Endothelial cell of umbilical vein (primary cell): ENCODE results near the gene KCNH1. TPM values are rescaled to one million over a fixed set of nuclear protein-coding genes. Genes with fewer than 3 reads are reported as not detected.

Experiments
- BruUV-seq: library from RNA; stranded (reverse); fragments of 400-500 nt; replicated peaks from 2 replicates; lab custom pipeline; 2021; lab: Mats Ljungman, UMichigan
- CTCF ChIA-PET: fragments of 300-600, 350-600 bp; sonication (Branson Sonifier 250); formaldehyde crosslinking; loops from one replicate; lab custom pipeline; 2021; ENCODE audit warnings: antibody characterized with exemption, inconsistent platforms; lab: Charles Lee
- POLR2A ChIA-PET: fragments of 300-600, 350-600 bp; sonication (Branson Sonifier 250); formaldehyde crosslinking; loops from one replicate; lab custom pipeline; 2021; ENCODE audit warnings: antibody characterized with exemption, inconsistent platforms; lab: Charles Lee
- DNase-seq: peaks from one replicate; pipeline ENCODE4 v3.0.0-alpha.2; 2011; ENCODE audit warnings: low read depth, low spot score
- FAIRE-seq: peaks from 2 replicates; lab custom pipeline; 2011; peaks lifted over from hg19 to GRCh38; lab: Jason Lieb, UNC
- H2AFZ ChIP-seq: 2 replicates; pipeline ENCODE4 v1.6.0; 2012; ENCODE audit warnings: low read depth, low read length, control low read depth, inconsistent platforms
- H3K27ac ChIP-seq: 2 replicates; pipeline ENCODE4 v1.5.1; 2011; ENCODE audit warnings: low read depth, mild to moderate bottlenecking, control low read depth, low read length, moderate library complexity; ENCODE audit not compliant: insufficient read depth
- H3K27me3 ChIP-seq, 2 experiments: 2 replicates each; pipeline versions ENCODE4 v1.6.0 to v1.6.1; 2011; ENCODE audit warnings: low read length in 2 of 2, mixed read lengths in 1 of 2; ENCODE audit not compliant: control insufficient read depth in 2 of 2, insufficient read depth in 2 of 2
- H3K36me3 ChIP-seq, 2 experiments: 2 replicates in 1 of 2; 3 replicates in 1 of 2; pipeline ENCODE4 v1.5.1; 2011; ENCODE audit warnings: low read length in 2 of 2, mild to moderate bottlenecking in 1 of 2, moderate library complexity in 1 of 2; ENCODE audit not compliant: control insufficient read depth in 2 of 2, insufficient read depth in 2 of 2; ENCODE audit errors: extremely low read depth in 1 of 2
- H3K4me1 ChIP-seq: 3 replicates; pipeline ENCODE4 v1.5.1; 2011; ENCODE audit warnings: mild to moderate bottlenecking, low read length; ENCODE audit not compliant: control insufficient read depth, insufficient read depth; ENCODE audit errors: extremely low read depth
- H3K4me2 ChIP-seq: 2 replicates; pipeline ENCODE4 v1.6.1; 2011; ENCODE audit warnings: low read length, control low read depth, mixed read lengths; ENCODE audit not compliant: insufficient read depth
- H3K4me3 ChIP-seq, 3 experiments: fragments of 200-600 bp in 1 of 3; sonication (generic), shearing (Covaris generic) in 1 of 3; replicated peaks in 1 of 3; 2 replicates each; pipeline ENCODE4 v1.5.1; 2011 to 2016; ENCODE audit warnings: control low read depth in 3 of 3, low read length in 3 of 3, mild to moderate bottlenecking in 2 of 3, inconsistent platforms in 1 of 3, low read depth in 1 of 3, moderate library complexity in 1 of 3; ENCODE audit not compliant: insufficient read depth in 1 of 3
- H3K79me2 ChIP-seq: 2 replicates; pipeline ENCODE4 v1.6.0; 2012; ENCODE audit warnings: low read length, inconsistent platforms; ENCODE audit not compliant: control insufficient read depth, insufficient read depth
- H3K9ac ChIP-seq: replicated peaks from 2 replicates; pipeline ENCODE3; 2011; ENCODE audit warnings: low read length, control low read depth; ENCODE audit not compliant: insufficient read depth; ENCODE audit errors: extremely low read depth
- H3K9me1 ChIP-seq: replicated peaks from 3 replicates; pipeline ENCODE4 v1.6.0; 2011; ENCODE audit warnings: mild to moderate bottlenecking, low read length; ENCODE audit not compliant: control insufficient read depth, insufficient read depth; ENCODE audit errors: extremely low read depth
- H3K9me3 ChIP-seq: replicated peaks from 2 replicates; pipeline ENCODE4 v1.5.1; 2012; ENCODE audit warnings: low read length, inconsistent platforms; ENCODE audit not compliant: control insufficient read depth, insufficient read depth
- H4K20me1 ChIP-seq: replicated peaks from 2 replicates; pipeline ENCODE3; 2011; ENCODE audit warnings: mild to moderate bottlenecking, low read length; ENCODE audit not compliant: control insufficient read depth, insufficient read depth; ENCODE audit errors: extremely low read depth
- CTCF ChIP-seq, 2 donors: IDR thresholded peaks; 1 replicate in 1 of 2; 2 replicates in 1 of 2; pipeline ENCODE4 v1.5.1; 2011; ENCODE audit warnings: low read length in 2 of 2, mild to moderate bottlenecking in 2 of 2, moderate library complexity in 2 of 2, control low read depth in 1 of 2, inconsistent platforms in 1 of 2, low read depth in 1 of 2; ENCODE audit not compliant: insufficient read depth in 1 of 2; ENCODE audit errors: extremely low read depth in 1 of 2
- EZH2 ChIP-seq: IDR thresholded peaks from 2 replicates; pipeline ENCODE4 v1.6.1; 2012; ENCODE audit warnings: borderline replicate concordance, low read depth, mild to moderate bottlenecking, moderate library complexity, low read length, inconsistent platforms; ENCODE audit not compliant: severe bottlenecking
- FOS ChIP-seq: IDR thresholded peaks from 2 replicates; pipeline ENCODE4 v1.6.1; 2011; ENCODE audit warnings: mild to moderate bottlenecking, low read length, moderate library complexity, borderline replicate concordance; ENCODE audit not compliant: insufficient read depth
- GATA2 ChIP-seq: IDR thresholded peaks from 2 replicates; pipeline ENCODE4 v1.7.0; 2011; ENCODE audit warnings: low read depth, mild to moderate bottlenecking, moderate library complexity, mixed read lengths, low read length; ENCODE audit not compliant: insufficient read length, insufficient read depth
- JUN ChIP-seq: IDR thresholded peaks from 2 replicates; pipeline ENCODE4 v1.6.1; 2011; ENCODE audit warnings: borderline replicate concordance, low read depth; ENCODE audit not compliant: insufficient read length, insufficient read depth
- MAX ChIP-seq: IDR thresholded peaks from 2 replicates; pipeline ENCODE4 v1.6.1; 2011; ENCODE audit not compliant: insufficient read depth, insufficient read length
- MYC ChIP-seq: IDR thresholded peaks from one replicate; pipeline ENCODE4 v1.6.1; 2011; ENCODE audit warnings: mild to moderate bottlenecking, low read depth, low read length
- POLR2A ChIP-seq: IDR thresholded peaks from 2 replicates; pipeline ENCODE4 v1.6.1; 2012; ENCODE audit warnings: low read depth, mild to moderate bottlenecking, control low read depth, low read length
- POLR2AphosphoS5 ChIP-seq: IDR thresholded peaks from 2 replicates; pipeline ENCODE4 v1.6.1; 2012; ENCODE audit warnings: low read depth, mild to moderate bottlenecking, control low read depth, low read length, moderate library complexity; ENCODE audit not compliant: insufficient read depth
- dilution Hi-C: fragments of 300-500 bp; cut with MboI; formaldehyde crosslinking; loops from one replicate; pipeline ENCODE4 v1.15.0; 2019; ENCODE audit warnings: low sequenced_read_pairs; ENCODE audit not compliant: extremely low pct_ligation_motif_present
- intact Hi-C: fragments of 100-400 bp; cut with micrococcal nuclease; formaldehyde crosslinking; loops from one replicate; pipeline ENCODE4 v1.10.0; 2022
- polyA plus RNA-seq, 4 experiments: library from polyadenylated mRNA; depleted of rRNA in 3 of 4; stranded (reverse) in 3 of 4; unstranded in 1 of 4; fragments of >200 nt; gene quantifications; 2 replicates each; pipeline versions ENCODE4 v1.2.1 to v1.2.3, GENCODE V29; 2011 to 2012; ENCODE audit warnings: missing spikeins in 1 of 4
- total RNA-seq: library from RNA; stranded (reverse); gene quantifications from 2 replicates; pipeline ENCODE4 v1.2.3, GENCODE V29; 2021

The KCNH1 gene
- total and polyA plus RNA-seq, 2 donors (not counting 3 experiments of a cell fraction or from before 2014, with no cell fraction given): not detected

GRCh38 chr1:211018690-211019089 is 115.3 kb downstream of the KCNH1 start:
- TF ChIP-seq MAX (no peak), POLR2A (no peak), POLR2AphosphoS5 (no peak), GATA2 (no peak), JUN (no peak), MYC (no peak), CTCF (IDR thresholded peaks at IDR 0.05; ENCODE audit: extremely low read depth in 1 of 2, insufficient read depth in 1 of 2, low read depth in 1 of 2, low read length in 2 of 2) (no peak), FOS (no peak), EZH2 (no peak)
- peaks cover 3% of the 10 kb centered on the region for H3K9me3 ChIP-seq
- H2AFZ ChIP-seq: no peak overlapping the region
- no peak overlapping the region for H3K27ac ChIP-seq
- no peaks in the 10 kb centered on the region for H3K4me1 ChIP-seq
- no peaks in the 10 kb centered on the region for H3K36me3 ChIP-seq
- no peak overlapping the region for H3K9ac ChIP-seq
- ChIA-PET POLR2A (no interaction called here), CTCF (no interaction called here)
- no peaks in the 10 kb centered on the region for H3K79me2 ChIP-seq
- no peaks in the 10 kb centered on the region for H4K20me1 ChIP-seq
- FAIRE-seq: no peak
- no peaks in the 10 kb centered on the region for H3K27me3 ChIP-seq
- no TSS peak for BruUV-seq
- H3K4me2 ChIP-seq: no peak overlapping the region
- no peak for DNase-seq
- no peaks in the 10 kb centered on the region for H3K9me1 ChIP-seq
- H3K4me3 ChIP-seq: no peak overlapping the region
- dilution Hi-C loops (no loop called here), intact Hi-C loops (no loop called here)
